ENCODE results near the gene RBFOX1.

Gene RBFOX1

DNA sequence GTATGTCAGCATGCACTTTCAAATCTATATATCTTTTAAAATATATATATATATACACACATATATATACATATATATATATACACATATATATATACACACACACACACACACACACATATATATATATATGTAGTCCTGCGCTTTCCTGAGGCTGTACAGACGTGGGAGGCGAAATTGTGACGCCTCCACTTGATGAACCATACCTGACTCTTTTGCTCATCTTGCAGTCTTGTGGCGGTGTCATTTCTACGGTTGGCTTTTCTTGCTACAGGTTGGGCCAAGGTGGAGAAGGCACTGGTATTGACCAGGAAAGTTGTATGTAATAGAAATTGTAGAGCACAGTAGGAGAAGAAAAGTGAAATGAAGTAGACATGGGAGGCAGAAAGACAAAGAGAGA, 88.2 kb downstream of the RBFOX1 start:
- DNase-seq (ENCODE audit: low read depth), result no peak

DNA sequence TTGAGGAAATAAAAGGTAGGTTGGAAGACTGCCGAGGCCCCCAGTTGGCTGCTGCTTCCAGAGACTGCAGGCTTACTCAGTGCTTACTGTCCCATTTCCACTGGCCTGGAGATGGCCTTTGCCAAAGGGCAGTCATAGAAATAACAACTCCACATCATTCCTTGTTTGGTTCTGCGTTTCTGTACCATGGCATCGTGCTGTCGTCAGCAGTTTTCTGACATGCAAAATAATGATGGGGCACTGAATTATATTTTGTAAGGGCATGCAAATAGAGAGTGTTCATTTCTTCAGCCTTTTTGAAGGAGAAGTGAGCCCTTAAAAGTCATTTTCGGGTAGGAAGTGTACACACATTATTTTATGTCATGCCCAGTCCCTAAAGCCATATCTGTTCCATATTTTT, 88.9 kb downstream of the RBFOX1 start:
- DNase-seq (ENCODE audit: low read depth), result no peak

DNA sequence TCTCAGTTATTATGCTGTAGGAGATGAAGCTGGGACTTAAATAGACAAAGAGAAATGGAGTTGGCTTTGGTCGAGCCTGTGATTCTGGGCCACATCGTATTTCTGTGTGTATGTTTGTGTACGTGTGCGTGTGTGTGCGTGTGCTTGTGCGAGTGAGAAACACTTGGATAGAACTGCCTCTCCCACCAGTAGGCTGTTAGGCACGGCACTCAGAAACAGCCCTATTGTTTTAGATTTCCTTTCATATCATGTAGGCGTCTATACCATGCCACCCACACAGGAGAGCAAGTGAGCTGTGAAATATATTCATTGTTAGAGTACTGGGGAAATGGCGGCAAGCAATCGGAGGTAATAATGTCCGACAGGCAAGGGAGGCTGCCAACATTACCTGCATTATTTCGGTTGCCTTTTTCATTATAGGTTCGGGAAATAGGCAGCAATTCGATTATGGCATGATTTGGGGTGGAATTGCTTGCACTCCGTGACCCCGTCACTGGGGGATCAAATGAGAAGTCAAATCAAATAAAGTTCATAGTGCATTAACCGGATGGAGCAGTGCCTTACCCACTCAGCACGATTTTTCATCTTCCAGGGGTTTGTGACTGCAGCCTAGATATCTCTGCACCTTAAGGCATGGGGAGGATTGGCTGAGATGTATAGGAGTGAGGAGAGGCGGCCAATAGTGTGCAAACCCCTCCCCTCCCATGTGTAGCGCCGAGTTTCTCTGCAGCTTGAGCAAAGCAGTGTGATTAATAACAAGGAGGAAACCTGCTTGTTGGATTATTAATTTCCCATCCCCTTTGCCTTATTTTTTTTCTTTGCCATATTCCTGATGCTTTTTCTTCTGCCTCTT, 89.6 kb downstream of the RBFOX1 start:
- no peak for DNase-seq (ENCODE audit: low read depth)

DNA sequence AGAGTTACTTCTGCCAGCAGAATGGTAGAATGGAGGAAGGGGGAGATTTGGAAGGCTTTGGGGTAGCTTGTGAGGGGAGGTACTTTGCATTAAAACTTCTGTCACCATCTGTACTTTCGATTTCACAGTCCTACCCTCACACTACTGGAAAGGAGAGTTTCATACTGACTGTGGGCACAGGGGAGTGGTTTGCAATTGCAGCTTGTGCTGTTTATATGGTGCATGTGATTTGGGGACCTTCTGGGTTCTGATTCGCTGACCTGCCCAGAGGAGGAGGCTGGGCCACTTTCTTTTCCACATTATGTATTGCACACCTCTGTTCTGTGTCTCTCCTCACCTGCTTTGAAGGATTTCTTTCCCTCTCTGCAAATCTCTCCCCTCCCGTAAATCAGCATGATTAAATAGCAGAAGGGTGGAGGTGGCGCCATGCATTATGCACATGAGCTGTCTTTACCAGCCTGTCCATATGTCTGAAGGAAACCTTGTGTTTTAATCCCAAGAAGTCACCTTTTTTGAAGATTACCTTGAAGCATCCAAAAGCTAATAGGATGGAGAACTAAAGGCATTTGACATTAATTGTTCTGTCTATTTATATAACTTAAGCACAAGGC, 90.9 kb downstream of the RBFOX1 start:
- no peak for DNase-seq (ENCODE audit: low read depth)

DNA sequence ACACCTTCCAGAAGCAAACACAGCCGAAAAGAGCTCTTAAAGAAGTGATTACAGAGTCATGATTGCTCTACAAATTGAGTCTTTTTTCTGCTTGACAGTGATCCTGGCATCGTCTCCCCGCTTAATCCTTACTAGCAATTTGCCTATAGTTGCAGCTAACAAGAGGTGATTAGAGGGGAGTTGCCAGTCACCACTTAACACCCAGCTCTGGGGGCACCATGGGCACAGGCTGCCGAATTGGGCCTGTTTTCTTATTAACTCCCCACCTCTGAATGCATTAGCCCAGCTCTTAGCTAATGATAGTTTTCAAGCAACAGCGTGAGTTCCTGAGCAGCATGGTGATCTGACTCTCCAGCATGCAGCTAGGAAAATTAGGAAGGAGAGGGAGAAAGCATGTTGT, 93.5 kb downstream of the RBFOX1 start:
- no peak for DNase-seq (ENCODE audit: low read depth)

DNA sequence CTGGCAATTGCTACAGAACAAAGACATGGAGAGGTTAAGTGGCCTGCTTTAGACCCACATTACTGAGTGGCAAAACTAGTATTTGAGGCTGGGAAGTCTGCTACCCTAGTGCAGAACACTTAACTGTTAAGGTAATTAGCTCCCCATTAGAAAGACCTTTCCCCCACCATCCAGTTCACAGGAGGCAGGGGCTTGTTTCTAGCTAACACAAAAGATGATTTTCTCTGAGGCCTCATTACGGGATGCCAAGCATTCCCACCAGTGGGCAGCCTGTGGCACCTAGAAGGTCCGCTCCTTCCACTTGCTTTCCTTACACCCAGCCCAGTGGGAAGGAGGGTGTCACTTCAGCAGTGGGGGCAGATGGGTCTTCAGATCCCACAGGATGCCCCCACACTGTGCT, 99.1 kb downstream of the RBFOX1 start:
- DNase-seq (ENCODE audit: low read depth), result no peak

DNA sequence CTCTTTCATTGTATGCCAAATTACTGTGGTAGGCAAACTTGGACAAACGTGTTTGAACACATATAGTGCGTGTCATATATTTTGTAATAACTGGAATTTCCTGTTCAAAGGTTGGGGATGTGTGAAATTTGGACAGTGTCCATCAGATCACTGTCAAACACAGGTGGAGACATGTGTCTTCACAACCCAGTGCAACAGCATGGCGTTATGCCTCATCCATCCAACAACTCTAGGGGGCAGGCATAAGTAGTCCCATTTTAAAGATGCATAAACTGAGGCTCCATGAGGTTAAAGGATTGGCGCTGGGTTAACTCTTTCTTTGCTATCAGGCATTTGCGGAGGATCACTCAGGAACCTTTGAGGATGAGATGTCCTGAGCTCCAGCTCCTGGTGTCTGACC, 103.7 kb downstream of the RBFOX1 start:
- DNase-seq (ENCODE audit: low read depth), result no peak

DNA sequence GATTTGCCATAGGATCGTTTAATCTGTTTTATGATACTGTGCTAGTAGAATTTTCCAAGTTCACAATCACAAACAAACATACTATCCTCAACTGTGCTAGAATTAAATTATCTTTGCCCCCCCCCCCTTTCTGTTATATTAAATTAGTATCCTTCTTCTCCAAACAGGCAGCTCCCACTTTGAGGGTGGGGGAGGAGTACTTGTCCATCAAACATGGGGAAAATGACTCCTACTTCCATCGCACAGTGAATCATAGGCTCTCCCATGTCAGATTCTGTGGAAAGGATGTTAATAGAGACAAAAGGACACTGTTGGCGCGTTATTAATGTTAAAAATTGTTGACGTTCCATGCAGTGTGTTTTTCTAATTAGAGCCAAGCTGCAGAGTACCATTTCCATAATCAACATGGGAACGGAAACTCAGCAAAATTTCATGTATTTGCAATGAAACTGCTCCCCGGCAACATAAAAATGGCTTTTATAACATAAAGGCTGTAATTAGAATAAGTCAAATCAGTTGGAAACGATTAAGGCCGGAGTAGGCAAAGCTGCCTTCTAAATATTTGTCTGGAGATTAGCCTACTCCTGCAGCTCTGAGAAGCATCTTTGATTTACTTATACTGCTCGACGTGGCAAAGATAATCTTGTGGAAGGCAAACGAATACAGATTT, 104.6 kb downstream of the RBFOX1 start:
- no peak for DNase-seq (ENCODE audit: low read depth)

DNA sequence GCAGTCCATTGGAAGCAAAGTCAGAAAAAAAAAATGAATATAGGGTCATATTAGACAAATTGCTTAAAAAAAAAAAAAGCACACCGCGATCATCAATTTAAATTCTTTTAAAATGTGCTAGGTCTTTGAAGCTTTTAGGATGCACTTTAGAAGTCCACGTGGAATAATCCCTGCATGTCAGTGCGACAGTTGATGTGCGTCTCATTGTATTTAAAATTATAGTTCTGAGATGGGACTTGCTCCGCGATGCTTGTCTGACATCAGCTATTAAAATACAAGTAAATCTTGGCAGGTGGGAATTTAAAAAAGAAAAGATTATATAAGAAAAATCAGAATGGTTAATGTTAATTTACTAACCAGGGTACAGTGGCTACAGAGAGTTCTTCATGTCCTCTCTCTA, 105.2 kb downstream of the RBFOX1 start:
- DNase-seq (ENCODE audit: low read depth), result no peak

DNA sequence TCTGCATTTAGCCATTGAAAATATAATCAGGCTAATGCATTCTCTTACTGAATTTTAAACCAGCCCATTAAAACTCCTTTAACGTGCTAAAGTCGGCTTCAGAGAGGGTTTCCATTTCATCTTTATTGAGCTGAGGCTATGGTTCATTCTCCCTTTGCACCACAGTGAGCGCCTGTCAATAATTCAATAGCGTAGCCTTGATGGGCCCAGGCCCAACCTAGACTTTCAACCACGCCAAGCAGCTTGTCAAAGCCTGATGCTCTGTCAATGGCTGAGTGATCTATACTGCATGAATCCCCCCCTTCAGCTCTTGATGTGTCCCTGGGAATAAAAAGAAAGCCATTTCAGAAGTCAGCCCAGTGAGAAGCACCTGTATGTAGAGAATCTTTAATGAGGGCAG, 106.0 kb downstream of the RBFOX1 start:
- no peak for DNase-seq (ENCODE audit: low read depth)

DNA sequence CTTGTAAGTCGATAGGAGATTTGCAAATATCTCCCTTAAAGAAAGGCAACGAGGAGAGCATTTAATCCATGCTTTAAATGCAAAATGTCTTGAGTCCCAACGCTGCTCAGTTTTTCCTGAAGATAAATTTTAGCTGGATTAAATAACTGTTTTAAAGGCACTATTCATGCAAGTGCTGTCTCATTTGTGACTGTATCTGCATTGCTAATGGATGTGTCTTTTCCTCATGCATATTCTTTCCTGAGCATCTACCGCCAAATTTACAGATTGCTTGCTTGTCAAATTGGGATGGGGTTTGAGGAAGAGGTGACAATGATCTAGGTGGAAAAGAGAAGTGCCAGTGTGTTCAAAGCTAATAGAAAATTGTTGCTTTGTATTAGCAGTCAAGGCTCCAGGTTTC, 106.9 kb downstream of the RBFOX1 start:
- no peak for DNase-seq (ENCODE audit: low read depth)

DNA sequence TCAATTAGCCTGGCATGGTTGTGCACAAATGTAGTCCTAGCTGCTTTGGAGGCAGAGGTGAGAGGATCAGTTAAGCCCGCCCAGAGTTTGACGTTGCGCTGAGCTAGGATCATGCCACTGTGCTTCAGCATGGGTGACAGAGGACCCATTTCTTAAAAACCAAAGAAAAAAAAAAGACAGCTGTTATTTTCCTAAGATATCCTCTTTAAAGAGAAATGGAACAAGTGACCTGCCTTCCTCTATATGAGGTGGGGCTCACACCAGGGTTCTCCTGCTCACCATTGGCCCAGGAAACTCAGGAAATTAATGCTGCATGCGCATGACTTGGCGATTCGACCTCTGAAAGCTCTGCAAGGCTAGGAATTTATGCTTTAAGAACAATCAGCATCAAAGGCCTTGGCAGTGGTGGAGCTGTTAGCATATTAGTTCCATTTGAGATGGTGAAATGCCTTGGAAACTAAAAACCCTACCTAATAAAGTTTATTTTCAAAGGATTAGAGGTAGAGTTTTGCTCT, 108.3 kb downstream of the RBFOX1 start:
- no peak for DNase-seq (ENCODE audit: low read depth)

DNA sequence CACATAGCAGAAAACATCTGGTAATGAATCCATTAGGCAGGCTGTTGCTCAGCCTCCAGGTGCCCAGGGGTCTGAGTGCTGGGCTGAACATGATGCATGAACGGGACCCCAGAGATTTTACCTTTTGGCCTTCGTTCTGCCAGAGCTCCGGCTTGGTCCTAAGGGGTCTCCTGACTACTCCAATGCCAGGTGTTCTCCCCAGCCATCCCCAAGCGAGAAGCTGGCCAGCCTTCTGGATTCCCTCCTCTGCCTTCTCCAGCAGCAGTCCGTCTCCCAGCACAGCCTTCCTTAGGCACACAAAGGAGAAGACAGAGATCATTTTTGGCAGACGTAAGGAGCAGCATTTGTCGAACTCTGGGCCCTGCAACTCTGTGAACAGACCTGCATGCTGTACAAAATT, 109.4 kb downstream of the RBFOX1 start:
- DNase-seq (ENCODE audit: low read depth), result no peak

DNA sequence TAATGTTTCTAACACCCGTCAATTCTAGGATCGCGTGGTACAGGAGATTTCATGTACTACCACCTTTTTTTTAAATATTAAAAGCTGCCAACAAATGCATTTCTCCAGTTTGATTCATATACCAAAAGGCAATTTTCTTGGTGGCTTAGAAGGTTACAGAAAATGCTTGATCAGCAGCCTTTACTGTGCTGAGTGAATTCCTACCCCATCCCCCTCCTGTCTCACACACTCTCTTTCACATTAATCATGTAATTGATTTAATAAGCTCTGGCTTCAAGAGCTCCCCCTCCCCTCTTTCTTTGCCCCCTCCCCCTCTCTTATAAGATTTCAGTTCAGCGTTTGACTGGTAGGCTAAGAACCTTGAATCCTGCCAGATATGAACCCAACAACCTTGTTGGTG, 110.5 kb downstream of the RBFOX1 start:
- no peak for DNase-seq (ENCODE audit: low read depth)

DNA sequence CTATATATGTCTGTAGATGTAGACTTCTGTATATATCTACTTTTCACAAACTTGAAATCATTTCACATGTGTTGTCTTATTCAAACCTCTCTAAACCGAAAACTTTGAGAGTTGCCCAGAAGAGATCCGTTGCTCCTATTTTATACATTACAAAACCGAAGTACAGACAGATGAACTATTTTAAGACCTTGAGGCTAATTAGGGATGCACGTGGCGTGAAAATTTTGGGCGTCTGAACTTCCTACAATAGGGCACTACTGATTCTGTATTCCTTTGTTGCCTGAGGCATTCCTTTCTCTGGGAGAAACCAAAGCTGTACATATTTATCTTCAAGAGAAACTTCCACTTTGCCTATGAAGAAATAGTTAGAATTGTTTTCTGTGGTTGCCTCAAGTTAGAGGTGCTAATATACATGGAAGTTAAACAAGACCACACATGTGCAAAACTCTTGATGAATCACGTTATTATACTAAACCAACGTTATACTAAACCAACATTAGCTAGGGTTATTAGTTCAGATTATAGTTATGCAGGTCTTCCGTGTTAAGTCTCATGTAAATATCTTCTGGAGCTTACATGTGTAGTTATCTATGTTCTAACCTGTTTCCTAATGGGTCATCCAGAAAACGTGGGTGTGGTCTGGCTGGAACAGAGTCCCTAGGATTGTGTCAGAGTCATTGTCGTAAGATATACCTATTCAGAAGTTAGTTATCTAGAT, 111.2 kb downstream of the RBFOX1 start:
- DNase-seq (ENCODE audit: low read depth), result no peak

DNA sequence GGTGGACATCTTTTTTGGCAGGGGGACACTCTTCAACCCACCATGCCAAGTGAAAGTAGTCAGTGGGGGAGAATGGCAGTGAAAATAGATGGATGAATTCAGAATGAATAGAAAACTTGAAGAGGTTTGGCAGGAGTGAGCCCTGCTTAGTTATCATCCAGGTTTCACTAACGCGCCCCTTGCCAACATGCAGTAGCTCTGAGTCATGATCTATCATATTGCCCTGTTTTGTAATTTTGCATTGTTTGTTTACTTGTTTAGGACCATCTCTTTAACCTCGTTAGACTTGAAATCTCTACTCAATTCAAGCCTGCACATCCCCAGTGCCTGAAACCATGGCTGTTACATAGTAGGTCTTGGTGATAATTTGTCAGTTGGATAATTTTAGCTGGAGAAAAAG, 116.7 kb downstream of the RBFOX1 start:
- no peak for DNase-seq (ENCODE audit: low read depth)

DNA sequence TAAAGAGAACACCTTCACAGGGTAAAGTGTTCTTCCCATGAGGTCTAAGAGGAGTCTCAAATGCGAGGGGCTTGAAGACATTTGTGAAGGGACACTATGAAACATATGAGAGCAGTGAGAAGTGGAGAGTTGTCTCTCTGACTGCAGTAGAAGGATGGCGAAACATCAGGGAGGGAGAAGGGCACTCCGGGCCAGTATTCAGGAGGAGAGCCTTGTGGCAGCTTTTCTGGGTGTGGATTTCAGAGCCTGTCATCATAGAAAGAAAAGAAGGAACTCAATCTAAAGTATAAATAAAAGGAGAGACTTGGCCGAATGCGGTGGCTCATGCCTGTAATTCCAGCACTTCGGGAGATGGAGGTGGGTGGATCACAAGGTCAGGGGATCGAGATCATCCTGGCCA, 117.2 kb downstream of the RBFOX1 start:
- no peak for DNase-seq (ENCODE audit: low read depth)

DNA sequence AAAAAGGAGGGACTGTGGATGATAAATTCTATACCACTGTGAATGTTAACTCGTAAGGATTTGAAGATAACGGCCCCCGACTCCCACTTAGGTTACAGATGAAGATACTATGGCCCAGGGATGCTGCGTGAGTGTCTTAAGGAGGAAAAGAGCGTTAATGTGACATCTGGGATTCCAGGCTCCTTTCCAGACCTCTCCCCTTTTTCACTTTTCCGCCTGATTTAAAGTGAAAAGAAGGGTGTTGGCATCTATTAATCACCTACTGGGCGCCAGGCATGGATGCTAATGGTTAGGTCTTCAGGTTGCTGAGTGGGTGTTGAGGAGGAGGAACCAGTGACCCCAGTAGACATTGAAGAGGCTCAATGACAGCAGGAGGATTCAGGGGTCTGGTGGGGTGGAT, 117.8 kb downstream of the RBFOX1 start:
- no peak for DNase-seq (ENCODE audit: low read depth)

DNA sequence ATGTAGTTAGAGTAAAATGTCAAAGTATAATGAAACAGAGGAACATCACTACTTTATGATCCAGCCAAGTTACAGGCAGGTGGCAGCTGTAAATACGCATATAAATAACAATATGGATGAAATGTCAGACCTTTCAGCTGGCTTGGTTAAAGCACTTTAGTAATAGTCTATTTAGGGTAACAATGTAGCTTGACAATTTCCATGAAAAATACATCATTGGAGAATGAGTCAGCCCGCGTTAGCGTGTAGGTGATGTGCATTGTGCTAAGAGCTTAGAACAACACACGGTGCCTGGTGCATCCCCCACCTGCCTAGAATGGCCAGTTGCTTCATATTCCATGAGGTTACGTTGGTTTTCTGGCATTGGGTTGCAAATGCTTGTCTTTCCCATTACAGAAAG, 119.4 kb downstream of the RBFOX1 start:
- no peak for DNase-seq (ENCODE audit: low read depth)

DNA sequence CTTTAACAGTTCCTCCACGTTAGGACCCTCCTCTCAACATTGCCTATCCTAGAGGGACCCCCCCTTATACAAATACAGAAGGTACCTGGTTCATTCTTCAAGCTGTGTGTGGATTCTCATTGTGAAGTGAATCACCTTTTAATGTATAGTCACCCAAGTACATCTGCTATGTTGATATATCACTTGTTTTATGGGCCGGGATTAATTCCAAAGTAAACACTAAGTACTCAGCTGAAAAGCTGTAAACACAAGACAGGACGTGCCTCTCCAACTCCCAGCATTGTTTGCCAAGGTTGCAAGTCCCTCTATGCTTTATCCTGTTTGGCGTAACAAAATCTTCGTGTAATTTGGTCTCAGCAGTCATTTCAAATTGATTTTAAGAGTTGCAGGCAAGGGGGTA, 123.6 kb downstream of the RBFOX1 start:
- no peak for DNase-seq (ENCODE audit: low read depth)

DNA sequence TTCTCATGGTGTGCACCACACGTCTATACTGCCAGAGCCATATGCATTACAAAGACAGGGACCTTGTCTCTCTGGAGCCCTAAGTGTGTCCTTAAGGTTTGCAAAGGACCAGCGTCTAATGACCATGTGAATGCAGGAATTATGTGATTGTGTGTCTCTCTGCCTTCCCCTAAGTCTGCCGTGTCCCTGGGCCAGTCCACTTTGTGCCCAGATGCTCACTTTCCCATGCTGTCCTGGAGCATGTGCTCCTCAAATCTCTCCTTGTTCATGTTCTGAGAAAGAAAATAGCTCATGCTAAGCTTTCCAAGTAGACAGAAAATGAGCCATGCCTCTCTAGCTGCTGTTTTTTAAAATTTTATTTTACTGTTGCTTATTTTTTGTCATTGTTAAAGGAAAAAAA, 125.5 kb downstream of the RBFOX1 start:
- no peak for DNase-seq (ENCODE audit: low read depth)

DNA sequence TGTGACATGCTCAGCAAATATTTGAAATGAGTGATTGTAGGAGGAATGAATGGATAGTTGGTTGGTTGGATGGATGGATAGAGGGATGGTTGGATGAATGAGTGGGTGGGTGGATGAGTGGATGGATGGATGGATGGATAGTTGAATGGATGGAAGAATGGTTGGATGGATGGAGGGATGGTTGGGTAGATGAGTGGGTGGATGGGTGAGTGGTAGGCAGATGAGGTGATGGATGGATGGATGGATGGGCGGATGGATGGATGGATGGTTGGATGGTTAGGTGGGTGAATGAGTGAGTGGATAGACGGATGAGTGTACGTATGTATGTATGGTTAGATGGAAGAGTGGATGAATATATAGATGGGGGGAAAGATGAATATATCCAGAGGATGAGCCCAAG, 137.7 kb downstream of the RBFOX1 start:
- DNase-seq (ENCODE audit: low read depth), result no peak

DNA sequence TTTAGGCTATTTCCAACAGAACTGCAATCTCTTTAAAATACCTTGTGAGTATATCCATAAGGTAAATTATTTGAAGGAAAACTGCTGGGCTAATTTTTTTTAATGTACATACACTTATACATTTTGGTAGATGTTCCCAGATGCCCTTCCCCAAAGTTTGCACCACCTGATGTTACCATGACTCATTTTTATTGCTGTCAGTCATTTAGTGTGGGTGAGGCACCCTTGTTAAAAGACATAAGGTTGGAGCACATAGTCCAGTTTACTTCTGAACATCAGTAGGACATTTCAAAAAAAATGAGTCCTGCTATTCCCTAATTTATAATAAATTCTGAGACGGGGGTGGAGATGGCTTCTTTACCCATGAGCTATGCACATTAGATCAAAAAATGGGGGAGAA, 138.6 kb downstream of the RBFOX1 start:
- no peak for DNase-seq (ENCODE audit: low read depth)

Measured in stimulated activated CD8-positive, alpha-beta memory T cell treated with anti-CD3 and anti-CD28 coated beads, Interleukin-15, amount 100 ng/mL, for 24 hours (primary cell).